Stimulated activated memory B cell treated with anti-CD40 and anti-IgM and Interleukin-4, amounts not matched to agents 10 μg/mL and 1 μg/mL and 100 μg/mL, for 72 hours (primary cell): Measurements from ENCODE around the gene OR4D5.

Experiments used
- ATAC-seq: fragments of 150-1000 bp; cut with Tn5 transposase; 2 replicates; pipeline ENCODE4 v1.10.0; 2021
- H3K27ac Mint-ChIP-seq: one replicate; pipeline ENCODE4 v1.8.0; 2022; ENCODE audit warnings: mild to moderate bottlenecking, mixed read lengths
- H3K27me3 Mint-ChIP-seq: one replicate; pipeline ENCODE4 v1.8.0; 2022; ENCODE audit warnings: mixed read lengths
- H3K36me3 Mint-ChIP-seq: one replicate; pipeline ENCODE4 v1.8.0; 2022; ENCODE audit warnings: mixed read lengths
- H3K4me1 Mint-ChIP-seq: one replicate; pipeline ENCODE4 v1.8.0; 2022; ENCODE audit warnings: mixed read lengths
- H3K4me3 Mint-ChIP-seq: one replicate; pipeline ENCODE4 v1.8.0; 2022; ENCODE audit warnings: mild to moderate bottlenecking, moderate library complexity, mixed read lengths
- H3K9me3 Mint-ChIP-seq: one replicate; pipeline ENCODE4 v1.8.0; 2022; ENCODE audit warnings: mixed read lengths

The OR4D5 gene

DNA sequence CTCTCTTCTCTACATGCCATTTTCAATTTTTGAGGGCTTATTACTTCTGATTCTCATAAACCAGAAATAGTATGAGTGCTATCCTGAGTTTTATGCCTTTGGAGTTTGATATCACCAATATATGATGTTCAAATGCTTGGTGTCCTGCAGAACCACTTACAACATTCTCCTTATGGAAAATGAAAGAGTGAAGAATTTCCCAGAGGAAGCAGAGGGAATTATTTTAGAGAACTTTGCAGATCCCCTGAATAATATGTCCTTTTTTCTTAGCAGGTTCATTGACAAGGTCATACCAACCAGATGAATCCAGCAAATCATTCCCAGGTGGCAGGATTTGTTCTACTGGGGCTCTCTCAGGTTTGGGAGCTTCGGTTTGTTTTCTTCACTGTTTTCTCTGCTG, at the start of gene OR4D5:
TSS of gene OR4D5 (plus strand) at position 301 of the 400 bp plus-strand sequence. CDS start at position 301, 0 bp downstream.
- Mint-ChIP-seq H3K27ac (no peak within 1 kb of the TSS), H3K4me3 (no peak within 1 kb of the TSS)
- ATAC-seq: no peak

DNA sequence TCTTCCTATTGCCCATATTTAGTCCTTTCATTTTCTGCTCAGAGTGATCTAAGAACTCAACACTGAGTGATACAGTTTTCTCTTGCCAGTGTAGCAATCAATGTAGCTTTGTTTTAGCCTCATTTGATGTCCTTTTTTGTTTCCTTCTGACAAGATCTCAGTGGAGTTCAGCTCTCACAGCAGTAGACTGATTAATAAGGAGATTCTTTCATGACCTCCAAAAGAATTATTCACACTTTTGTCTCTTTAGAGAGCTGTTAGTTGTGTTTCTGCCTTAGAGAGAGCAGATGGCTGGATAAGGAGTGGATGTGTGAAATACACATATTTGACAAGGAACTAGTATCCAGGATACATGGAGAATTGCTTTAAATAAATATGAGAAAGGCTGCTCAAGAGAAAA, 47.4 kb upstream of the OR4D5 start:
- H3K4me3 Mint-ChIP-seq: no peak overlapping the region
- no peak overlapping the region for H3K27ac Mint-ChIP-seq
- no peaks in the 10 kb centered on the region for H3K36me3 Mint-ChIP-seq
- no peak for ATAC-seq
- no peaks in the 10 kb centered on the region for H3K27me3 Mint-ChIP-seq
- no peaks in the 10 kb centered on the region for H3K9me3 Mint-ChIP-seq
- no peaks in the 10 kb centered on the region for H3K4me1 Mint-ChIP-seq

More for the DNA sequence above, at the start of gene OR4D5:
- Mint-ChIP-seq H3K36me3 (no peaks in the 10 kb centered on the region), H3K9me3 (no peaks in the 10 kb centered on the region), H3K27me3 (no peaks in the 10 kb centered on the region), H3K4me1 (no peaks in the 10 kb centered on the region)

DNA sequence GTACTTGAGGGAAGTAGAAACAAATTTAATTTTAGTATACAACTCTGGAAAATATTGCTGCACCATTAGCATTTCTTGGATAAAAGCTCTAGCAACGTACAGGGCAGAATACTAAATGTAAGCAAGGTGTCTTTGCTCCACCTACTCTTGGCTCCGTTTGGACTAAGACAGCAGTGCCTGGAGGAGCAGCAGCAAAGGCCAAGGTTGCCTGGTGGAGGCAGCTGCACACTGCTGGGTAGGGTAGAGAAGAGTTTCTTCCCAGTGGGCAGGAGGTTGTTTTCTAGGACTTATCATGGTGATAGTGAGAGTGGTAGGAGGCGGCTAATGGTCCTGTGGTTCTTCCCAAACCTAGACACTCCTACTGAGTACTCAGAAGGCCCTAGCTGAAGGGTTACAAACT, 39.6 kb upstream of the OR4D5 start:
- H3K27me3 Mint-ChIP-seq: no peaks in the 10 kb centered on the region
- H3K36me3 Mint-ChIP-seq: no peaks in the 10 kb centered on the region
- H3K4me3 Mint-ChIP-seq: no peak overlapping the region
- no peaks in the 10 kb centered on the region for H3K9me3 Mint-ChIP-seq
- H3K27ac Mint-ChIP-seq: no peak overlapping the region
- ATAC-seq: no peak
- no peaks in the 10 kb centered on the region for H3K4me1 Mint-ChIP-seq

DNA sequence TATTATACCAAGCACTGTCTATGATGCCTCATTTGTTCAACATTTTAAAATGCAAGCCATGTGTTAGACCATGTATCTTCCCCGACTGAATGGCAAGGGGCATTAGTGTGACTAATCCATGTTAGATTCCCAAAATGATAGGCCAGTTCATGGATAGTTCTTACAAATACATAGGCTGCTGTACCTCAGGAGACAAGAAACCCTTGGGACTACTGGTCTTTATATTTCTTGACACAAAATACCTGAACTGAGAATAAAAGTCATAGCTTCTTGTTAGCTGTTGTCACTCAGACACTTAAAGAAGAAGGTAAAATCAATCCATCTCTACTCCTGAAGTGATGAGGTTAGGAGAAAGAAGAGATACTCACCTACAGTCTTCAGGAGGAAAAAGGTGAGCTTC, 37.5 kb upstream of the OR4D5 start, which contains the start of gene OR8D4:
TSS of gene OR8D4 (plus strand) at position 301 of the 400 bp plus-strand sequence. CDS start 4,265 bp downstream, outside the sequence.
- ATAC-seq: no peak
- Mint-ChIP-seq H3K27ac (no peak within 1 kb of the TSS), H3K27me3 (no peaks in the 10 kb centered on the region), H3K36me3 (no peaks in the 10 kb centered on the region), H3K9me3 (no peaks in the 10 kb centered on the region), H3K4me3 (no peak within 1 kb of the TSS), H3K4me1 (no peaks in the 10 kb centered on the region)

DNA sequence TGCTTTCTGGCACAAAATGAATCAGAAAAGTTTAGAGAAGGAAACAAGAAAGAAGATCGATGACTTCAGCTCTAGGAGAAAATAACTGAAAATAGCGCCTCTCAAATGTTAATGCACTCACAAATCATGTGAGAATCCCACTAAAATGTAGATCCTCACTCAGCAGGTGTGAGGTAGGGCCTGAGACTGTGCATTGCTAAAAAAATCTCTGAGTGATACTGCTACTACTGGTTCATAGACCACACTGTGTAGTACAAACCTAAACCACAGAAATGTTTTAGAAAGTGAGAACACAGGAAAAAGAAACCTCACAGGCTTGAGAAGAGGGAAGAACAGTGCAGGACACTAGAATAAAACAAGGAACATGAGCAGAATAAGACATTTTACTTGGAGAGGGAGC, 35.5 kb upstream of the OR4D5 start:
- Mint-ChIP-seq H3K4me1 (no peaks in the 10 kb centered on the region), H3K27ac (no peak overlapping the region), H3K9me3 (no peaks in the 10 kb centered on the region), H3K27me3 (no peaks in the 10 kb centered on the region), H3K36me3 (no peaks in the 10 kb centered on the region), H3K4me3 (no peak overlapping the region)
- no peak for ATAC-seq

DNA sequence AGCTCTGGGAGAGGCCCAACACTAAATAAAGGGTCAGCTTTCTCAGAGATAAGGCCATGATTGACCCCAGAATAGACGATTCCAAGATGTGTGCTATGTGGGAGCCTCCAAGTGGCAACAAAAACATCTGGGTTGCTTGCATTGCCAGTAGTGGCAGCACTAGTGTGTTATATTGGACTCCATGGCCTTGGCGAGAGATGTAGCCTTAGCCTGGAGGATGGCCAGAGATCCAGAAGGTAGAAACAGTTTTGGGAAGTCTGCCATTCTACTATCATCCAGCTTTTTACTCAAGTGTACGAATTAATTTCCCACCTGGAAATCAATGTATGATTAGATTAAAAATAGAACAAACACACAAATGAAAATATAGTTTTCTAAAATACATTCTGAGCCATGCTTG, 34.5 kb upstream of the OR4D5 start:
- Mint-ChIP-seq H3K4me3 (no peak overlapping the region), H3K4me1 (no peaks in the 10 kb centered on the region), H3K9me3 (no peaks in the 10 kb centered on the region), H3K27ac (no peak overlapping the region), H3K36me3 (no peaks in the 10 kb centered on the region), H3K27me3 (no peaks in the 10 kb centered on the region)
- peak; percentile 34 for ATAC-seq

DNA sequence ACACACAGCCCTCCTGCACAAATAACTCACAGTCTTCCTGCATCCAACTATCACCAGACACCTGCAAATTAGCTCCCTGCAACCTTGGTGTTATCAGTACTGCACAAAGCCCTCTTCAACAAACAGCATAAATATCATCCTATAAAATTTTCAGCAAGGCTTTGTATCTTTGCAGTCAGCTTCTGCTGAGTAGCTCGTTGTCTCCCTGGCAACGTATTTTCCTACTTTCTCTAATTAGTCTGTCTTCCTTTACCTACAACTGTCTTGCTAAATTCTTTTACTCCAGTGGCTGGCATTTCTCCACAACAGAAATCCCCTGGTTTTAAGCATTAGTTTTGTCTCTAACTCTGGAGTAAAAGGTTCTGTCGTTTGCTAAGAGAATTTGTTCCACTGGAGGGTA, 33.6 kb upstream of the OR4D5 start:
- no peak overlapping the region for H3K4me3 Mint-ChIP-seq
- H3K27ac Mint-ChIP-seq: no peak overlapping the region
- H3K9me3 Mint-ChIP-seq: no peaks in the 10 kb centered on the region
- ATAC-seq: no peak
- no peaks in the 10 kb centered on the region for H3K36me3 Mint-ChIP-seq
- H3K27me3 Mint-ChIP-seq: no peaks in the 10 kb centered on the region
- H3K4me1 Mint-ChIP-seq: no peaks in the 10 kb centered on the region

DNA sequence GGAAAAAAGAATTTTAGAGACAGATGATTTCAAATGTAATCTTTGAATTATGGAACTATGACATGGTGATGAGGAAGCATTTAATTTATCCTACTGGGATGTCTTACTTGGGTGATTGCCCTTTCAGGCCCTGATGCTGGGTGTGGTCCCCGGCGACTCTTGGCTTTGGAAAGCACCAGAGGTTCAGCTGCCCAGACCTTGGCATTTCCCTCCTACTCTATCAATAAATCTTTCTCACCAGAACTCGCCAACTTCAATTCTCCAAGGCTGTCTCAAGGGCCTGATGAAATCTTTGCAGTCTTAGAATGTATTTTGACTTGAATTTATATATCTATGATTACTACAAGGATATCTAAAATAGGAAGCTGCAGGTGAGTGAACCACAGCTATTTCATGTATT, 18.5 kb upstream of the OR4D5 start:
- Mint-ChIP-seq H3K4me3 (no peak overlapping the region), H3K27ac (no peak overlapping the region), H3K4me1 (no peaks in the 10 kb centered on the region), H3K27me3 (no peaks in the 10 kb centered on the region), H3K36me3 (no peaks in the 10 kb centered on the region), H3K9me3 (peaks cover 2% of the 10 kb centered on the region)
- ATAC-seq: no peak

DNA sequence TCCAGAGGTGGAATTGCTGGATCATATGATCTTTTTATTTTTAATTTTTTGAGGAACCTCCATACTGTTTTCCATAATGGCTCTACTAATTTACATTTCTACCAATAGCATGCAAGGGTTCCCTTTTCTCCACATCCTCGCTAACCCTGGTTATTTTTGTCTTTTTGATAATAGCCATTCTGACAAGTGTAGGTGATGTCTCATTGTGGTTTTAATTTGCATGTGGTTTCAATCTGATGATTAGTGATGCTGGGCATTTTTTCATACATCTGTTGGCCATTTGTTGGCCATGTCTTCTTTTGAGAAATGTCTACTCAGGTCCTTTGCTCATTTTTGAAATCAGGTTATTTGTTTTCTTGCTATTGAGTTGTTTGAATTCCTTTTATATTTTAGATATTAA, 15.4 kb upstream of the OR4D5 start:
- ATAC-seq: no peak
- H3K27me3 Mint-ChIP-seq: no peaks in the 10 kb centered on the region
- H3K4me3 Mint-ChIP-seq: no peak overlapping the region
- H3K36me3 Mint-ChIP-seq: no peaks in the 10 kb centered on the region
- H3K4me1 Mint-ChIP-seq: no peaks in the 10 kb centered on the region
- H3K9me3 Mint-ChIP-seq: peaks cover 2% of the 10 kb centered on the region
- no peak overlapping the region for H3K27ac Mint-ChIP-seq

DNA sequence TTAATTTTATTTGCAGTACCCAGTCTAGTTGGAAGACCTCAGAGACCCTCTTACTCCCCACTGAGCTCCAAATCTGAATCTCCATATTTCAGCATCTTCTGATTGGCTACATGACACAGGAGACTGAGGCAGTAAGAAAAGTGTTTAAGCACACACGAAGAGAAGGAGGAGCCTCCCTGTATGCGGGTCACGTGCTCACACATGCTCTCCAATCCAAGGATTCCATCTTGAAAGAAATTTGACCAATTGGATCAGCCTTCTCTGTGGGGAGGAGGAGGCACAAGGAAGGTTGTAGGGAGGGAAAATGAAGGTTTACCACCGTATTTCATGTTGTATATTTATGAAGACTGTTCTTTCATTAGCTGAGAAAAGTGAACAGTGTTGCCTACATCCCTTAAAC, 3.0 kb downstream of the OR4D5 start:
- ATAC-seq: no peak
- no peaks in the 10 kb centered on the region for H3K4me1 Mint-ChIP-seq
- no peak overlapping the region for H3K27ac Mint-ChIP-seq
- peaks cover 10% of the 10 kb centered on the region for H3K27me3 Mint-ChIP-seq
- H3K36me3 Mint-ChIP-seq: no peaks in the 10 kb centered on the region
- no peak overlapping the region for H3K4me3 Mint-ChIP-seq
- H3K9me3 Mint-ChIP-seq: no peaks in the 10 kb centered on the region

DNA sequence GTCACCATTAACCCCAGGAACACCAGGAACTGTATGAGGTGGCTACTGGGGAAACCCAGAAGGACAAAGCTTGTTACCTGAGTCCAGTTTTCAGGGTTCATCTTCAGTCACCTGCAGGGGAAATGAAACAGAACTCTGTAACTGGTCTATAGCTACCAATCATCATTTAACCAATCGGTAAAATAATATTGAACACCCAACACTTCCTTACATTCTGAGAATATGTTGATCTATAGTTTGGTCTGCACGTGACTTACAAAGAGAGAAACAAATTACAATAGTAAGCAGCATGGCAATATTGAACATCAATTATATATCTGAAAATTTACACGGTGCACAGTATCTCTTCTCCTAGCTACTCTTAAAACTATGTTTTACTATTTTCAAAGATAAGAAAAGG, 4.3 kb downstream of the OR4D5 start, which contains the start of gene OR6T1:
TSS of gene OR6T1 (minus strand) at position 101 of the 400 bp plus-strand sequence. CDS start at position 101, 0 bp downstream.
- ATAC-seq: no peak
- H3K36me3 Mint-ChIP-seq: no peaks in the 10 kb centered on the region
- no peak within 1 kb of the TSS for H3K27ac Mint-ChIP-seq
- peaks cover 14% of the 10 kb centered on the region for H3K27me3 Mint-ChIP-seq
- H3K4me3 Mint-ChIP-seq: no peak within 1 kb of the TSS
- no peaks in the 10 kb centered on the region for H3K4me1 Mint-ChIP-seq
- H3K9me3 Mint-ChIP-seq: no peaks in the 10 kb centered on the region

DNA sequence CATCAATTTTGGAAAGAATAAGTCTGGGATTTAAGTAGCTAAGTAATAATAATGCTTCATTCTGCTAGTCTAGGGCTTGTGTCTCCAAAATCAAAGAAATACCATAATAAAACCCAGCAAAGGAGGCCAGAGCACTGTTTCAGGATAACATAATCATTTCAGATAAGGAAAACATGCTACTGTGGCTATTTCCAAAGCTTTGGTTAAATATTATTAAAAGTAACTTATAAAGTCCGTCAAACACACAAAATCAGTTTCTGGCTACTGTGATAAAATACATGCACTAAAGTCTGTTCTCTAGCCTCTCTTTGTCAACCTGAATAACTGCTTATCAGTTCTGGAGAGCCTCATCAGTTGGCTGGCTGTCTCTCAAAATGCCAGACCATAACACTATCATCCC, 5.7 kb downstream of the OR4D5 start:
- Mint-ChIP-seq H3K9me3 (no peaks in the 10 kb centered on the region), H3K27ac (no peak overlapping the region), H3K4me1 (no peaks in the 10 kb centered on the region), H3K36me3 (no peaks in the 10 kb centered on the region), H3K4me3 (no peak overlapping the region), H3K27me3 (peaks cover 14% of the 10 kb centered on the region)
- no peak for ATAC-seq

DNA sequence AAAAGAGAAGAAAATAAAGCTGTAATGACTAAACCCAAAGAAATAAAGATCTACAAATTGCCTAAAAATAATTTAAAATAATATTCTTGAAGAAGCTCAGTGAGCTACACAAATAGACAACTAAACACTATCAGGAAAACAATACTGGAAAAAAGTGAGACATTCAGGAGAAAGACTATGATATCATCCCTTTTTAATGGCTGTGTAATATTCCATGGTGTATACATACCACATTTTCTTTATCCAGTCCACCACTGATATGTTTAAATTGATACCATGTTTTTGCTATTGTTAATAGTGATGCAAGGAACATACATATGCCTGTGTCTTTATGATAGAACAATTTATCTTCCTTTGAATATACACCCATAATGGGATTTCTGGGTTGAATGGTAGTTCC, 17.3 kb downstream of the OR4D5 start:
- Mint-ChIP-seq H3K9me3 (peaks cover 10% of the 10 kb centered on the region), H3K27ac (no peak overlapping the region), H3K4me1 (no peaks in the 10 kb centered on the region), H3K36me3 (no peaks in the 10 kb centered on the region), H3K4me3 (no peak overlapping the region), H3K27me3 (no peaks in the 10 kb centered on the region)
- ATAC-seq: no peak

DNA sequence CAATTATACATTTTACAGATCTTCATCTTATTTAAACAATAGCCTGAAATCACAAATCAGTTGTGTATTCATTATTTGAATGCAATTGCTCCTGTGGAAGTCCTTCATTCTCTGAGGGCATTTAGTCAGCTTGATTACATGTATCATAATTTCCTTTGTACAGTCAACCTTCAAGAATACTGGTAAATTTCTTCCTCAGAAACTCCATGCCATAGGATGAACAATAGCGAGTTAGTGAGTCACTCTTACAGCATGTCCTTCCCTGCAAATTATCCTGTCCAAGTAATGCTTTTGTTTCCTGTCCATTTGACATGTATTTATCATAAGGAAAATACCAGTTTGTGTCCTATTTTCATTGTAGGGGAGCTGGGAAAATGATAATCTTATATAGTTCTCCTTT, 34.4 kb downstream of the OR4D5 start:
- H3K27ac Mint-ChIP-seq: no peak overlapping the region
- no peaks in the 10 kb centered on the region for H3K4me1 Mint-ChIP-seq
- no peaks in the 10 kb centered on the region for H3K27me3 Mint-ChIP-seq
- no peak for ATAC-seq
- H3K36me3 Mint-ChIP-seq: no peaks in the 10 kb centered on the region
- no peak overlapping the region for H3K4me3 Mint-ChIP-seq
- peaks cover 7% of the 10 kb centered on the region for H3K9me3 Mint-ChIP-seq

DNA sequence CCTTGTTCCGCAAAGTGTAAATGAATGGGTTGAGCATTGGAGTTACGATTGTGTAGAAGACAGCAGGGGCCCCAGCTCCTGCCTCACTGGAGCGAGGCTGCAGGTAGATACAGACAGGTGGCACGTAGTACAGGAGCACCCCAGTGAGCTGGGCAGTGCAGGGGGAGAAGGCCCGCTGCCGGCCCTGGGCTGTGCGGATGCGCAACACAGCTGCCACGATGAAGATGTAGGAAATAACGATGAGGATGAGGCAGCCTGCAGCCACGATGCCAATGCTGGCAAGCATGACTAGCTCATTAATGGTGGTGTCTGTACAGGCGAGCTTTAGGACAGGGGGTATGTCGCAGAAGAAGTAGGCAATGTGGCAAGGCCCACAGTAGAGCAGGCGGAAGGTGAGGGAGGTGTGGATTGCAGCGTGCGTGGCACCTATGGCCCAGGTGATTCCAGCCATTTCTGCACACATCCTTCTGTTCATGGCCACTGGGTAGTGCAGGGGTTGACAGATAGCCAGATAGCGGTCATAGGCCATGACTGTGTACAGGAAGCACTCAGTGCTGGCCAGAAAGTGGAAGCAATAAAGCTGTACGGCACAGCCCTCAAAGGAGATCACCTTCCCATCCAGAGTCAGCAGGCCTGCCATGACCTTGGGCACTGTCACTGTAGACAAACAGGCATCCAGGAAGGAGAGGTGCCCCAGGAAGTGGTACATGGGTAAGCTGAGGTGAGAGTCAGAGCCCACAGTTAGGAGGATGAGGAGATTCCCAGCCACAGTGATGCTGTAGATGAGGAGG, 37.5 kb downstream of the OR4D5 start:
- Mint-ChIP-seq H3K27ac (no peak overlapping the region), H3K4me3 (no peak overlapping the region), H3K4me1 (no peaks in the 10 kb centered on the region), H3K36me3 (no peaks in the 10 kb centered on the region), H3K27me3 (no peaks in the 10 kb centered on the region), H3K9me3 (peaks cover 7% of the 10 kb centered on the region)
- peak; percentile 51 for ATAC-seq

DNA sequence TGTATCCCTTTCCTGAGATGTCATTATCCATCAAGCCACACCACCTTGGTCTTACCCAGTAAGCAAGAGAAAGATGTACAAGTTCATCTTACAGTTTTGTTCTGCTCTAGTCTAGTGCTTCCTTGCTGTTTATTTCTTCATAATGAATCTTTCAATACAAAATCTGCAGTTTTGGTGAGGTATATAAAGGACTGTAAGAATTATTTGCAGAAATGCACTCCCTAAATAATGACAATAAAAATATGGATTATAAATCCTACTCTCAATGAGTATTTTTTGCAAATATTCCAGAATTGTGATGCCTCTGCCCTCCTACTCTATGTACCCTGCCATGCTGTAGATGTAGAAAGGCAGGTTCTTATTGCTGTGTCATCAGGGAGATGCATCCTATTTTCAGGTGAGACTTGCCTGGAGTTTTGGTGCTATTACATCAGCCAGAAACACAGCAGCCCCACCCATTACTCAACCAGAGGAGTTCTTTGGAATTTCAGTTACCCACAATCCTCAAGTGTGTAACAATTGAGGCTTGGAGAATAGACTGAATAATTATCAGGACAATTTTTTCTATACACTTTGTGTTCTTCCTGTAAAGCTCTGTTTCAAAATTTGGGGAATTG, 38.4 kb downstream of the OR4D5 start, which contains the start of gene OR10S1:
TSS of gene OR10S1 (minus strand) at position 51 of the 617 bp plus-strand sequence. CDS start 117 bp downstream, outside the sequence.
- H3K27ac Mint-ChIP-seq: no peak within 1 kb of the TSS
- H3K27me3 Mint-ChIP-seq: no peaks in the 10 kb centered on the region
- no peak for ATAC-seq
- no peaks in the 10 kb centered on the region for H3K4me1 Mint-ChIP-seq
- no peak within 1 kb of the TSS for H3K4me3 Mint-ChIP-seq
- peaks cover 13% of the 10 kb centered on the region for H3K9me3 Mint-ChIP-seq
- no peaks in the 10 kb centered on the region for H3K36me3 Mint-ChIP-seq
